HG02610 (cell line): ENCODE data around the gene EPS8.
A peak's percentile ranks its signal among the peaks of the same experiment; 100 is the strongest.

Source experiments
- ATAC-seq: cut with Tn5 transposase; IDR thresholded peaks from one replicate; pipeline ENCODE4 v1.9.1; 2021; ENCODE audit warnings: mild to moderate bottlenecking, moderate library complexity; ENCODE audit not compliant: unreplicated experiment

EPS8 gene

GRCh38 chr12:15800278-15800677, 11.1 kb upstream of the EPS8 start:
- no peak for ATAC-seq

- no peak for ATAC-seq
Observed at GRCh38 chr12:15797818-15798217, 8.6 kb upstream of the EPS8 start.

- ATAC-seq = no peak
Observed at GRCh38 chr12:15796493-15797141, 7.4 kb upstream of the EPS8 start.

GRCh38 chr12:15794836-15795235, 5.6 kb upstream of the EPS8 start:
- no peak for ATAC-seq

GRCh38 chr12:15794196-15794595, 5.0 kb upstream of the EPS8 start:
- ATAC-seq = no peak

- ATAC-seq = peak; percentile 30
Observed at GRCh38 chr12:15788233-15789219, 662 bp downstream of the EPS8 start.

- no peak for ATAC-seq
Observed at GRCh38 chr12:15787778-15788177, 1.4 kb downstream of the EPS8 start.

GRCh38 chr12:15786772-15787171, 2.4 kb downstream of the EPS8 start:
- ATAC-seq = no peak

- ATAC-seq = no peak
Observed at GRCh38 chr12:15783288-15783687, 5.9 kb downstream of the EPS8 start.

- no peak for ATAC-seq
Observed at GRCh38 chr12:15782667-15783066, 6.5 kb downstream of the EPS8 start.

- ATAC-seq = no peak
Observed at GRCh38 chr12:15779925-15780324, 9.3 kb downstream of the EPS8 start.

GRCh38 chr12:15778126-15778525, 11.1 kb downstream of the EPS8 start:
- ATAC-seq = no peak

- no peak for ATAC-seq
Observed at GRCh38 chr12:15777355-15778012, 11.7 kb downstream of the EPS8 start.

- ATAC-seq = no peak
Observed at GRCh38 chr12:15776532-15776931, 12.7 kb downstream of the EPS8 start.

GRCh38 chr12:15774819-15775218, 14.4 kb downstream of the EPS8 start:
- no peak for ATAC-seq

- ATAC-seq = no peak
Observed at GRCh38 chr12:15772405-15773018, 16.7 kb downstream of the EPS8 start.

GRCh38 chr12:15770581-15770980, 18.6 kb downstream of the EPS8 start:
- ATAC-seq = no peak

GRCh38 chr12:15770021-15770420, 19.2 kb downstream of the EPS8 start:
- ATAC-seq = no peak

GRCh38 chr12:15769586-15769985, 19.6 kb downstream of the EPS8 start:
- no peak for ATAC-seq

- ATAC-seq = no peak
Observed at GRCh38 chr12:15767301-15767700, 21.9 kb downstream of the EPS8 start.

- ATAC-seq = no peak
Observed at GRCh38 chr12:15763328-15763727, 25.9 kb downstream of the EPS8 start.
